SJSA1 (cell line): ENCODE data around the gene FGF13. TPM values are rescaled to one million over a fixed set of nuclear protein-coding genes. Genes with fewer than 3 reads are reported as not detected.

Experiments used
- DNase-seq, 2 experiments: peaks; one replicate each; pipeline ENCODE4 v3.0.0-alpha.2; 2015 to 2020; ENCODE audit warnings: low spot score in 2 of 2, low read depth in 1 of 2
- H3K27ac ChIP-seq: fragments of 250-450 bp; sonication (Bioruptor Pico); 2 replicates; pipeline ENCODE4 v1.5.1; 2020; ENCODE audit warnings: mild to moderate bottlenecking, moderate library complexity
- H3K27me3 ChIP-seq: fragments of 250-450 bp; sonication (Bioruptor Pico); replicated peaks from 2 replicates; pipeline ENCODE4 v1.5.1; 2020; ENCODE audit warnings: mild to moderate bottlenecking, moderate library complexity
- H3K36me3 ChIP-seq: fragments of 250-450 bp; sonication (Bioruptor Pico); 2 replicates; pipeline ENCODE4 v1.5.1; 2020; ENCODE audit warnings: mild to moderate bottlenecking
- H3K4me1 ChIP-seq: fragments of 250-450 bp; sonication (Bioruptor Pico); replicated peaks from 2 replicates; pipeline ENCODE4 v1.6.1; 2021; ENCODE audit warnings: mild to moderate bottlenecking
- H3K4me3 ChIP-seq: fragments of 250-450 bp; sonication (Bioruptor Pico); 2 replicates; pipeline ENCODE4 v1.5.1; 2020; ENCODE audit warnings: mild to moderate bottlenecking
- H3K9me3 ChIP-seq: fragments of 250-450 bp; sonication (Bioruptor Pico); replicated peaks from 2 replicates; pipeline ENCODE4 v1.5.1; 2020; ENCODE audit warnings: mild to moderate bottlenecking
- total RNA-seq: library from RNA; depleted of rRNA; stranded (reverse); fragments of >200 nt; shearing (Covaris generic); gene quantifications from 2 replicates; pipeline ENCODE4 v1.2.3, GENCODE V29; 2014

The FGF13 gene
- total RNA-seq, 1 experiment from 2014 or later, result 7.0 TPM

- no peak for DNase-seq
- Histone ChIP-seq H3K4me3 (no peak overlapping the region), H3K9me3 (no peaks in the 10 kb centered on the region), H3K4me1 (0 out of 2 replicates have a peak, but pooled peaks cover 4% of the 10 kb centered on the region), H3K27me3 (peaks cover 11% of the 10 kb centered on the region), H3K27ac (no peak overlapping the region), H3K36me3 (no peaks in the 10 kb centered on the region)
Measured at GRCh38 chrX:138708268-138708667, 3.2 kb downstream of the FGF13 start.

DNA sequence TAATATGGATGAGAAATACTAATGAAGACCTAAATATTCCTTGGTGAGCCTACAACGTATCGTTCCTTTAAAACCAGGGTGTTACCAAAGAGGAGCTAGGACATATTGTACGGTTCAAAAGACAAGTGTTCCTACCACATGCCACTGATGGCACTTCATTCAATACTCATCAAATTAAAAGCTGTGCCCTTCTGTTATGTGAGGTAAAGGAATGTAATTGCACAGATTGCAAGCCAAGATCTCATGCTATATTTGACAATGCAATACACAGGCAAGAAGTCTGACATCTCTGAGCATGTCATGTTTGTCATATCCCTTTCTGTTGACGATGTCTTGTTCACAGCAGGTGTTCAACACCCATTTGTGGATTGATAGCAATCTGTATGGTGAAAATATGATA, 6.9 kb downstream of the FGF13 start:
- Histone ChIP-seq H3K9me3 (no peaks in the 10 kb centered on the region), H3K27ac (no peak overlapping the region), H3K36me3 (no peaks in the 10 kb centered on the region), H3K4me3 (no peak overlapping the region), H3K4me1 (no peaks in the 10 kb centered on the region), H3K27me3 (peaks cover 6% of the 10 kb centered on the region)
- no peak for DNase-seq

DNA sequence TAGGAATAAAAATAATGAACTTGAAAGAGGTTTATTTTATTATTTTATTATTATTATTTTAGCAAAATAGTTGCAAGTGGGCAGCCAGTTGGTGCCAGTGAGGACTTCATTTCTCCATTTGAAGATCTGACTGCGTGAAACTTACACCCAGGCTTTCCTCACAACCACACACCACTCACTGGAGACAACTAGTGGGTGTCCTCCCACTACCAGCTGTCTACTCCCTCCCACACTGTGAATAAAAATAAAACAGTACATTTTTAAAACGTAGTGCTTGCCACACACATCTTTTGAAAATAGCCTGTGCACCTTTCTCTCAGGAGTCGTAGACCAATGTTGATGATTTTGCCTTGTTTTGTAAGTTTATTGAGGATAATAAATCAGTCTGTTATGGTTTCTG, 7.4 kb downstream of the FGF13 start:
- H3K4me3 ChIP-seq, result no peak overlapping the region
- H3K27me3 ChIP-seq, result peaks cover 1% of the 10 kb centered on the region; the same call in 1 of the 2 replicates
- no peaks in the 10 kb centered on the region for H3K4me1 ChIP-seq
- no peaks in the 10 kb centered on the region for H3K36me3 ChIP-seq
- no peak overlapping the region for H3K27ac ChIP-seq
- H3K9me3 ChIP-seq, result no peaks in the 10 kb centered on the region
- no peak for DNase-seq

- no peak for DNase-seq
- no peaks in the 10 kb centered on the region for H3K4me1 ChIP-seq
- no peak overlapping the region for H3K27ac ChIP-seq
- no peaks in the 10 kb centered on the region for H3K27me3 ChIP-seq
- no peaks in the 10 kb centered on the region for H3K36me3 ChIP-seq
- H3K4me3 ChIP-seq, result no peak overlapping the region
- no peaks in the 10 kb centered on the region for H3K9me3 ChIP-seq
Measured at GRCh38 chrX:138692591-138692990, 18.9 kb downstream of the FGF13 start.

DNA sequence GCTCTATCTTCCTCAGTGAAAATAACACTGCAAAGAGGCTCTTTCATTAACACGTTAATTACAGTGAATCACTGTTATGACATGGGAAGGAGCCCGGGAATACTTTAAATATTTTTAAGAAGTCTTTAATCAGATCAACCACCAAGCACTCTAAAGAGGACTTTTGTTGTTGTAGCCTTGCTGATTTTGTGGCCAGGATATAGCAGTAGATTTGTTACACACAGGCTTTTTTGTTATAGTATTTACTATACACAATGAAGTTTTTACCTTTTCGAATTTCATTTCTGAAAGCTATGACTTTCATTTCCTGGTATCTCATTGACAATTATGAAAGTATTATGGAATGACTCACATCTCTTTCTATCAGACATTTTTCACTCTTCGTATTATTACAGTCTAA, 20.3 kb downstream of the FGF13 start:
- Histone ChIP-seq H3K9me3 (no peaks in the 10 kb centered on the region), H3K36me3 (no peaks in the 10 kb centered on the region), H3K4me3 (no peak overlapping the region), H3K27ac (no peak overlapping the region), H3K27me3 (no peaks in the 10 kb centered on the region), H3K4me1 (no peaks in the 10 kb centered on the region)
- no peak for DNase-seq

DNA sequence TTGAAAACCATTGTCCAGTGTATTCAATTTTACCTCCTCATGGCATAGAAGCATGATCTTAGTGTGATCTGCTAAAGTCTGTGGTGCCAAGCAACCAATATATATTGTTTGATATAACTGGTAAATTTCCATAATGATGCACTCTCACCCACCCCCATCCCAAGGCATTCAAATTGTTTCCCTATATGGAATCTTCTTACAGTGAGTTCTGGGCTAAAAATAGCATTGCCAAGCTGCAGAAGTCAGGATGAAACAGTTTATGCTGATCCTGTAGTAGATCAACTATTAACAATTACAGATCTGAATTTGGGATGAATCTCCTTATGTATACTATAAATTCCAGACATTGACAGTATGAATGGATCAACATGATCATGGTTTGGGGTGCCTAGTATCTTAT, 20.9 kb downstream of the FGF13 start:
- H3K4me3 ChIP-seq, result no peak overlapping the region

DNA sequence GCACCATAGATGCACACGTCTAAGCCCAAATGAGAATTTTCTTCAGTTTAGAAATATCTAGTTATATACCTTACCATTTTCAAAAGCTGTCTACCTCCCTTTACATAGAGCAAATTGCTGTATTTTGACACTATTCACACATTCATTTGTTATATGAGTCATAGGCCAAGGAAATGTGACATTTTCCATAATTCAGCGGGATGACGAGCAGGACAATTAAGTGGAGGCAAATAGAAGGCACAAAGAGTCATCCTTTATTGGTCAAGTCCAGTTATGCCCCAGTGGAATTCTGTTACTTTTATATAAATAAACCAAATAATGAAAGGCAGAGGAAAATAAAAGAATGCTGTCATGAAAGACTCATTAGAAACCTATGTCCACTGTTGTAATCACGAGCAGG, 27.9 kb downstream of the FGF13 start:
- H3K27ac ChIP-seq, result no peak overlapping the region
- no peaks in the 10 kb centered on the region for H3K36me3 ChIP-seq
- DNase-seq, result no peak
- H3K4me3 ChIP-seq, result no peak overlapping the region
- H3K9me3 ChIP-seq, result no peaks in the 10 kb centered on the region
- H3K4me1 ChIP-seq, result no peaks in the 10 kb centered on the region
- H3K27me3 ChIP-seq, result no peaks in the 10 kb centered on the region

More for the DNA sequence above, 20.9 kb downstream of the FGF13 start:
- no peaks in the 10 kb centered on the region for H3K36me3 ChIP-seq
- DNase-seq, result no peak
- no peak overlapping the region for H3K27ac ChIP-seq
- H3K4me1 ChIP-seq, result no peaks in the 10 kb centered on the region
- no peaks in the 10 kb centered on the region for H3K9me3 ChIP-seq
- H3K27me3 ChIP-seq, result no peaks in the 10 kb centered on the region

GRCh38 chrX:138669693-138670092, 41.8 kb downstream of the FGF13 start:
- no peaks in the 10 kb centered on the region for H3K27me3 ChIP-seq
- no peaks in the 10 kb centered on the region for H3K36me3 ChIP-seq
- no peak for DNase-seq
- H3K4me1 ChIP-seq, result no peaks in the 10 kb centered on the region
- H3K4me3 ChIP-seq, result no peak overlapping the region
- H3K9me3 ChIP-seq, result no peaks in the 10 kb centered on the region
- no peak overlapping the region for H3K27ac ChIP-seq

- Histone ChIP-seq H3K4me3 (no peak overlapping the region), H3K27ac (no peak overlapping the region), H3K27me3 (no peaks in the 10 kb centered on the region), H3K36me3 (no peaks in the 10 kb centered on the region), H3K9me3 (no peaks in the 10 kb centered on the region), H3K4me1 (no peaks in the 10 kb centered on the region)
- DNase-seq, result no peak
Measured at GRCh38 chrX:138664466-138664865, 47.1 kb downstream of the FGF13 start.

DNA sequence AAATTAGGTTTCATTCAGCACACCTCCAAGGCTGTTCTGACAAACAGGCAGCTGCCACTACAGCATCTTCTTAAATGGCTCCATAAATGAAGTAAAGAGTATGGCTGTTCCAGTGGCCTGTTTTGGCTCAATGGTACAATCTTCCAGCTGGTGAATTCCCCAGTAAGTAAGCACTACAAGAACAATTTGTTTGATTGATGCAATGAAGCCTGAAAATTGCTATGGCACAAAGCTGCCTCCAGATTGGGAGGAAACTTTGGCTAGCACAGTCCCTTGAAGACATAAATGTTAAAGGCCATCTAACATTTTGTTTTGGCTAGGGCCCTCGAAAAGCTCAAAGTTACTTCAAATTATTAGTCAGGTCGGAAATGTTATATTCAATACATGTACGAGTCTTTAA, 47.5 kb downstream of the FGF13 start:
- no peak for DNase-seq
- Histone ChIP-seq H3K36me3 (no peaks in the 10 kb centered on the region), H3K27me3 (no peaks in the 10 kb centered on the region), H3K27ac (no peak overlapping the region), H3K9me3 (no peaks in the 10 kb centered on the region), H3K4me3 (no peak overlapping the region), H3K4me1 (no peaks in the 10 kb centered on the region)

DNA sequence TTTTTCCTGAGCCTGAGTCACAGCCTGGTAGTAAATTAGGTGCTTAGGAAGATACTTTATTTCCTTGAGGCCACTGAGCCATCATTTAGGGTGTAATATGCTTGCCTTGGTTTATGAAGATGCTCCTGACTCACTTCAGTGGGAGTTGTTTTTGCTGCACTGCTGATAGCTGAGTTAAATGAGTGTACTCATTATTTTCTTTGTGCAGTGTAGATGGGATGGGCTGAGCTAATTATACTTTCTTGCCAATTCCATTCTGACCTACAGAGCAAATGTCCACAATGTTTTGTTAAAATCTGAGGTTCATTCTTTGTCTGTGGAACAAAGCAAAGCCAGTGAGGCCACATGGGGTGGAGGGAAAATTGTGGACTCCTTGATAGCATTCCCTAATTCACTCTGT, 60.0 kb downstream of the FGF13 start:
- no peaks in the 10 kb centered on the region for H3K9me3 ChIP-seq
- no peak overlapping the region for H3K27ac ChIP-seq
- H3K4me3 ChIP-seq, result no peak overlapping the region
- H3K27me3 ChIP-seq, result no peaks in the 10 kb centered on the region
- H3K4me1 ChIP-seq, result no peaks in the 10 kb centered on the region
- no peaks in the 10 kb centered on the region for H3K36me3 ChIP-seq
- no peak for DNase-seq

GRCh38 chrX:138648568-138648967, 62.9 kb downstream of the FGF13 start:
- H3K4me3 ChIP-seq, result no peak overlapping the region

GRCh38 chrX:138638996-138639395, 72.5 kb downstream of the FGF13 start:
- H3K27ac ChIP-seq, result no peak overlapping the region
- no peaks in the 10 kb centered on the region for H3K36me3 ChIP-seq
- H3K4me3 ChIP-seq, result no peak overlapping the region
- H3K4me1 ChIP-seq, result no peaks in the 10 kb centered on the region
- H3K9me3 ChIP-seq, result no peaks in the 10 kb centered on the region
- no peak for DNase-seq
- no peaks in the 10 kb centered on the region for H3K27me3 ChIP-seq

More at GRCh38 chrX:138648568-138648967, 62.9 kb downstream of the FGF13 start:
- no peaks in the 10 kb centered on the region for H3K36me3 ChIP-seq
- no peaks in the 10 kb centered on the region for H3K4me1 ChIP-seq
- H3K27ac ChIP-seq, result no peak overlapping the region
- no peaks in the 10 kb centered on the region for H3K9me3 ChIP-seq
- H3K27me3 ChIP-seq, result no peaks in the 10 kb centered on the region
- no peak for DNase-seq
